Trophoblast cell (in vitro differentiated cells and primary cell): ENCODE measurements around the gene NDRG2.

Source experiments
- DNase-seq, 2 donors: peaks; one replicate each; pipeline ENCODE4 v3.0.0-alpha.2; 2016
- H2AFZ ChIP-seq: 2 replicates; pipeline ENCODE4 v1.6.1; 2013; ENCODE audit warnings: low read length, moderate library complexity, mild to moderate bottlenecking; ENCODE audit not compliant: insufficient read depth, poor library complexity
- H2AK5ac ChIP-seq: 2 replicates; pipeline ENCODE4 v1.6.1; 2013; ENCODE audit warnings: mild to moderate bottlenecking, low read length
- H2BK120ac ChIP-seq: 2 replicates; pipeline ENCODE4 v1.6.1; 2013; ENCODE audit warnings: low read length, mild to moderate bottlenecking, moderate library complexity; ENCODE audit not compliant: insufficient read depth, poor library complexity
- H2BK12ac ChIP-seq: 2 replicates; pipeline ENCODE4 v1.6.1; 2013; ENCODE audit warnings: mild to moderate bottlenecking, low read length, moderate library complexity
- H2BK5ac ChIP-seq: 2 replicates; pipeline ENCODE4 v1.6.1; 2013; ENCODE audit warnings: low read length, low read depth, moderate library complexity, mild to moderate bottlenecking; ENCODE audit not compliant: poor library complexity
- H3K14ac ChIP-seq: 2 replicates; pipeline ENCODE4 v1.6.1; 2013; ENCODE audit warnings: mild to moderate bottlenecking, low read length
- H3K18ac ChIP-seq: 2 replicates; pipeline ENCODE4 v1.6.1; 2013; ENCODE audit warnings: mild to moderate bottlenecking, low read length
- H3K23ac ChIP-seq: 2 replicates; pipeline ENCODE4 v1.6.1; 2013; ENCODE audit warnings: low read length
- H3K27ac ChIP-seq: 2 replicates; pipeline ENCODE4 v1.5.1; 2013; ENCODE audit warnings: low read depth, mild to moderate bottlenecking, inconsistent platforms, low read length, moderate library complexity
- H3K27me3 ChIP-seq: 2 replicates; pipeline ENCODE4 v1.6.1; 2013; ENCODE audit warnings: inconsistent platforms, mild to moderate bottlenecking, low read length, moderate library complexity; ENCODE audit not compliant: insufficient read depth
- H3K36me3 ChIP-seq, 2 experiments: 1 replicate in 1 of 2; 2 replicates in 1 of 2; pipeline ENCODE4 v1.6.1; 2013; ENCODE audit warnings: low read length in 2 of 2, mild to moderate bottlenecking in 2 of 2, moderate library complexity in 1 of 2; ENCODE audit not compliant: insufficient read depth in 2 of 2, control insufficient read depth in 1 of 2
- H3K4ac ChIP-seq: 2 replicates; pipeline ENCODE4 v1.6.1; 2013; ENCODE audit warnings: low read depth, mild to moderate bottlenecking, low read length, moderate library complexity
- H3K4me1 ChIP-seq, 2 experiments: 1 replicate in 1 of 2; 2 replicates in 1 of 2; pipeline ENCODE4 v1.6.1; 2013; ENCODE audit warnings: low read length in 2 of 2, mild to moderate bottlenecking in 2 of 2, moderate library complexity in 1 of 2; ENCODE audit not compliant: insufficient read depth in 2 of 2, control insufficient read depth in 1 of 2
- H3K4me2 ChIP-seq: 2 replicates; pipeline ENCODE4 v1.6.1; 2013; ENCODE audit warnings: inconsistent platforms, mild to moderate bottlenecking, low read length, moderate library complexity
- H3K4me3 ChIP-seq: 2 replicates; pipeline ENCODE4 v1.5.1; 2013; ENCODE audit warnings: mild to moderate bottlenecking, low read depth, low read length, inconsistent platforms
- H3K79me1 ChIP-seq: one replicate; pipeline ENCODE4 v1.6.1; 2013; ENCODE audit warnings: low read length
- H3K79me2 ChIP-seq: 2 replicates; pipeline ENCODE4 v1.6.1; 2013; ENCODE audit warnings: low read length, mild to moderate bottlenecking; ENCODE audit not compliant: control insufficient read depth, insufficient read depth, poor library complexity
- H3K9ac ChIP-seq: 2 replicates; pipeline ENCODE4 v1.6.1; 2013; ENCODE audit warnings: mild to moderate bottlenecking, low read length
- H3K9me3 ChIP-seq: 2 replicates; pipeline ENCODE4 v1.6.1; 2013; ENCODE audit warnings: low read depth, mild to moderate bottlenecking, control low read depth, inconsistent platforms, low read length; ENCODE audit not compliant: insufficient read depth
- H4K12ac ChIP-seq: 2 replicates; pipeline ENCODE4 v1.6.1; 2013; ENCODE audit warnings: low read depth, mild to moderate bottlenecking, low read length, moderate library complexity
- H4K8ac ChIP-seq: 2 replicates; pipeline ENCODE4 v1.6.1; 2013; ENCODE audit warnings: low read depth, mild to moderate bottlenecking, low read length, moderate library complexity
- H4K91ac ChIP-seq: one replicate; pipeline ENCODE4 v1.6.1; 2013; ENCODE audit warnings: low read depth, mild to moderate bottlenecking, low read length, moderate library complexity
- WGBS: extraction: QIAGEN DNeasy Blood & Tissue Kit; methylation state at CpG from one replicate; pipeline ENCODE4 v1.1.7; 2013; ENCODE audit warnings: missing lambda C conversion rate; ENCODE audit not compliant: insufficient read length, insufficient coverage; ENCODE audit errors: extremely low coverage; 5-methylcytosine and 5-hydroxymethylcytosine counted together

Gene NDRG2

DNA sequence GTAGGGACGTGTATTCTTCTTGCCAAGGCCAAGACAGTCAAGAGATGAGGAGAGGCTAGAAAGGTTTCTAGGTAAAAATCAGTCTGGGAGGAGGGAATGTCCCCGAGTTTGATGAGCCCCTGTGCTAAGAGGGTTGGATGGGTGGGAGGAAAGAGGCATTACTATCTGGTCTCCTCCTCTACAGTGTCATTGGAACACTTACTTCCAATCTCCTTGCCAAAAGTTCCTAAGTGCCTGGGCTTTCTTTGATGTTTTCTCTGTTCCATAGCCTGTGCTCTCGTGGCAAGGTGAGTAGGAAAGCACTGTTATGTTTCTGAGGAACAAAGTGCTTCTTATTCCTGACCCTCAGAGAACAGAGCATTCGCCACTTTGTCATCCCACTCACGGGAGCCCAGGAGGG, 9.8 kb upstream of the NDRG2 start, which contains the start of gene RNASE13:
RNASE13 (minus strand) TSS at position 101 of the 400 bp plus-strand sequence. CDS start 519 bp downstream, outside the sequence.
- Histone ChIP-seq H4K91ac (no peak within 1 kb of the TSS), H3K79me1 (no peaks in the 10 kb centered on the region), H3K27me3 (no peaks in the 10 kb centered on the region), H3K4me2 (no peak within 1 kb of the TSS), H3K18ac (no peak within 1 kb of the TSS), H3K79me2 (no peaks in the 10 kb centered on the region), H2BK120ac (no peak within 1 kb of the TSS), H3K36me3 (no peaks in the 10 kb centered on the region), H3K27ac (no peak within 1 kb of the TSS), H3K14ac (no peak within 1 kb of the TSS), H2BK5ac (no peak within 1 kb of the TSS), H3K23ac (no peak within 1 kb of the TSS), H3K4me1 (peaks cover 0 to 2% of the 10 kb centered on the region in 2 experiments), H3K4ac (no peak within 1 kb of the TSS), H2BK12ac (no peak within 1 kb of the TSS), H3K9me3 (peaks cover 2% of the 10 kb centered on the region), H3K4me3 (no peak within 1 kb of the TSS), H4K12ac (no peak within 1 kb of the TSS), H4K8ac (no peak within 1 kb of the TSS), H2AK5ac (no peak within 1 kb of the TSS), H2AFZ (no peak within 1 kb of the TSS), H3K9ac (no peak within 1 kb of the TSS)
- no CpG with 5 or more reads among the region's 5 CpGs for WGBS
- no peak for DNase-seq

DNA sequence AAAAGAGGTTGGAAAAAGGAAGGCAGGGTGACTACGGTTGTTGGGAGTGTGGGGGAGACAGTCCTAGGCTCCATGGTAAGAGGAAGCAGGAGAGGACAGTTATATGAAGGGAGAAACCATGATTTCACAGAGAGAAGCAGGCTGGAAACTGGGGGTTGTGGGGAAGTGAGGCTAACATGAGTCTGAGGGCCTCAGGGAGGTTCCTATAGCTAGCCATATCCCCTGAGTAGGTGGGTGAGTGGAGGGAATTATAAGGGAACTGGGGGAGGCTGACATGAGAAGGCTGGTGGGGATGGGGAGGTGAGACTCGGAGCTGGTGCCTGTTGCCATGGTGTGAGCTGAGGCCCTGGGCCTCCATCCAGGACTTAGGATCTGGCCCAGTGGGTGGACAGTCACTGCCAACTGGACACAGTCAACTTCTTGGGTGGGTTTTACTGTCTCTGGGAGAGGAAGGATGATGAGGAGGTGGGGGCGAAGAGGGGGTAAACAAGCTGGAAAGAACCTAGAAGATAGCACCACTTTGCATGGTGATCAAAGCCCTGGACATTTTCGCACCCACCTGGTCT, 8.4 kb upstream of the NDRG2 start:
- DNase-seq: no peak
- Histone ChIP-seq H2AK5ac (no peak overlapping the region), H3K79me1 (no peaks in the 10 kb centered on the region), H3K9me3 (peaks cover 2% of the 10 kb centered on the region), H3K79me2 (no peaks in the 10 kb centered on the region), H2BK120ac (no peak overlapping the region), H3K23ac (no peak overlapping the region), H3K18ac (no peak overlapping the region), H2BK12ac (no peak overlapping the region), H4K91ac (no peak overlapping the region), H3K4me3 (peak overlapping the region; percentile 45), H3K4me1 (no peaks in the 10 kb centered on the region), H4K8ac (no peak overlapping the region), H3K14ac (no peak overlapping the region), H3K27ac (no peak overlapping the region), H3K4me2 (no peak overlapping the region), H3K4ac (no peak overlapping the region), H4K12ac (no peak overlapping the region), H2AFZ (no peak overlapping the region), H3K27me3 (no peaks in the 10 kb centered on the region), H3K36me3 (no peaks in the 10 kb centered on the region), H2BK5ac (no peak overlapping the region), H3K9ac (no peak overlapping the region)
- WGBS: no CpG with 5 or more reads among the region's 4 CpGs

DNA sequence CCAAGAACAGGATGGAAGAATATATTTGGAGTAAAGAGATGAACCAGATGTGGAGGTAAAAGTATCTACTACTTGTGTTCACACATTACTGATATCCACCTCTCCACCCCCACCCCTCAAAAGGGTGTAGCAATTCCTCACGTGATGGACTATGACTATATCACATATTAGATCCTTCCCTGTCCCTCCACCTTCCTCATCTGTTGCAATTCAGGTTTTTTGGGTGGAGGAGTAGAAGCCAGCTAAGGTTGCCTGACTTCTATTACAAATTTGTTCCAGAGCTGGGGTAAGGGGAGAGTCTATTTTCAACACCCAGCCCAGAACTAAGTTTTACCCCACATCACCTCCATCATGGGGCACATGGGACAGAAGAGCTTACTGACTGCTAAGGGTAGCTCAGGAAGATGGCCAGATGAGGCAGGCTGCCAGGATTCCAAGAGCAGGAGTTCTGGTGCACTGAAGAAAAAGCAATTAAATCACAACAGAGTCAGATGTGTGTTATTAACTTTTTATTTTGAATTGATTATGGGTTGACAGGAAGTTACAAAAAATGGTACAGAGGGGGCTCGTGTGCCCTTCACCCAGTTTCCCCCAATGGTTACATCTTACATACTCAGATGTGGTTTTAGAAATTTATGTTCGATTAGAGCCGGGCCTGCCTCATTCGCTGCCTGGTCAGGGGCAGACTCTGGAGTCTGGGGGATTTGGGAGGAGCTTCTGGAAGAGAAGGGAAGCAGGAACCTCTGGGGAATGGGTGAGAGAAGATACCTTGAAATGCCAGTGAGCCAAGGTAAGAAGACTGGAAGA, 7.7 kb upstream of the NDRG2 start:
- H4K12ac ChIP-seq: no peak overlapping the region
- H3K4me3 ChIP-seq: no peak overlapping the region
- H4K8ac ChIP-seq: no peak overlapping the region
- peaks cover 2% of the 10 kb centered on the region for H3K9me3 ChIP-seq
- H3K4me1 ChIP-seq: no peaks in the 10 kb centered on the region
- no CpG with 5 or more reads among the region's 5 CpGs for WGBS
- H2BK12ac ChIP-seq: no peak overlapping the region
- H3K23ac ChIP-seq: no peak overlapping the region
- no peak for DNase-seq
- H3K18ac ChIP-seq: no peak overlapping the region
- H3K79me1 ChIP-seq: no peaks in the 10 kb centered on the region
- no peaks in the 10 kb centered on the region for H3K79me2 ChIP-seq
- H2AK5ac ChIP-seq: no peak overlapping the region
- no peak overlapping the region for H2BK120ac ChIP-seq
- H3K14ac ChIP-seq: no peak overlapping the region
- H4K91ac ChIP-seq: no peak overlapping the region
- H3K4ac ChIP-seq: no peak overlapping the region
- no peak overlapping the region for H3K4me2 ChIP-seq
- H3K9ac ChIP-seq: no peak overlapping the region
- no peak overlapping the region for H2AFZ ChIP-seq
- no peaks in the 10 kb centered on the region for H3K36me3 ChIP-seq
- no peak overlapping the region for H3K27ac ChIP-seq
- no peak overlapping the region for H2BK5ac ChIP-seq
- no peaks in the 10 kb centered on the region for H3K27me3 ChIP-seq

DNA sequence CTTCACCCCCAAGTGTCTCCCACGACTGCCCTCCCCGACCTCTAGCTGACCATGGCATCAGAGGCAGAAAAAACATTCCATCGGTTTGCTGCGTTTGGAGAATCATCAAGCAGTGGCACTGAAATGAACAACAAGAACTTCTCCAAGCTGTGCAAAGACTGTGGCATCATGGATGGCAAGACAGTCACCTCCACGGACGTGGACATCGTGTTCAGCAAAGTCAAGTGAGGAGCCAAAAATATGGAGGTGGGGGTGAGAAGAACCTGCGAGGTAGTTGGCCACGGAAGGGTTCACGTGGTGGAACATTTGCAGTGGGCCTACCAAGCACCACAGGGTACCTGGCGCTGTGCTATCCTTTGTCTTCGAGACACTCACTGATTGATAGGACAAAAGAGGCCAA, 5.7 kb upstream of the NDRG2 start:
- Histone ChIP-seq H3K14ac (no peak overlapping the region), H2AFZ (no peak overlapping the region), H3K27ac (no peak overlapping the region), H3K9me3 (peaks cover 2% of the 10 kb centered on the region), H2BK120ac (no peak overlapping the region), H3K18ac (no peak overlapping the region), H4K91ac (no peak overlapping the region), H3K4ac (no peak overlapping the region), H3K79me1 (peaks cover under 1% of the 10 kb centered on the region), H3K36me3 (no peaks in the 10 kb centered on the region), H2BK12ac (no peak overlapping the region), H3K27me3 (no peaks in the 10 kb centered on the region), H2BK5ac (no peak overlapping the region), H3K4me2 (no peak overlapping the region), H3K4me1 (peaks cover 13 to 14% of the 10 kb centered on the region in 2 experiments), H2AK5ac (no peak overlapping the region), H4K8ac (no peak overlapping the region), H3K23ac (no peak overlapping the region), H3K9ac (no peak overlapping the region), H4K12ac (no peak overlapping the region), H3K4me3 (no peak overlapping the region), H3K79me2 (no peaks in the 10 kb centered on the region)
- WGBS: no CpG with 5 or more reads among the region's 12 CpGs
- no peak for DNase-seq
